HCT116 (cell line): ENCODE data around the gene TRNP1. TPM values are rescaled to one million over a fixed set of nuclear protein-coding genes. Genes with fewer than 3 reads are reported as not detected.

Experiments used
- ATAC-seq: fragments of 200-7000 bp; cut with Tn5 transposase; 2 replicates; pipeline ENCODE4 v1.9.1; 2020; ENCODE audit warnings: mild to moderate bottlenecking, moderate library complexity
- BruUV-seq: library from RNA; stranded (reverse); fragments of 400-500 nt; replicated peaks from 2 replicates; lab custom pipeline; 2021; lab: Mats Ljungman, UMichigan
- CTCF ChIA-PET: fragments of 300-600 bp; sonication (Branson Sonifier 250); formaldehyde crosslinking; loops from one replicate; lab custom pipeline; 2021; ENCODE audit warnings: antibody characterized with exemption; lab: Charles Lee
- POLR2A ChIA-PET: fragments of 300-600, 350-600 bp; sonication (Branson Sonifier 250); formaldehyde crosslinking; loops from one replicate; lab custom pipeline; 2021; ENCODE audit warnings: antibody characterized with exemption; lab: Charles Lee
- RAD21 ChIA-PET, 2 experiments: fragments of 300-600 bp; sonication (Branson Sonifier 250); formaldehyde crosslinking; loops; one replicate each; lab custom pipeline; 2023; ENCODE audit warnings: low total read pairs in 2 of 2; ENCODE audit not compliant: uncharacterized antibody in 2 of 2, unreplicated experiment in 2 of 2, low non-redundant PET in 1 of 2; lab: Charles Lee
- DNase-seq: peaks from one replicate; pipeline ENCODE4 v3.0.0-alpha.2; 2010; ENCODE audit warnings: low read depth, low spot score
- H2AFZ ChIP-seq: fragments of 200-600 bp; shearing (Covaris generic), sonication (generic); 2 replicates; pipeline ENCODE4 v1.6.1; 2017; ENCODE audit warnings: low read depth, mixed run types, mixed read lengths, antibody characterized with exemption, low read length; ENCODE audit not compliant: poor library complexity, severe bottlenecking
- H3K27ac ChIP-seq: 2 replicates; pipeline ENCODE4 v1.5.1; 2012; ENCODE audit warnings: low read depth, low read length
- H3K27me3 ChIP-seq: fragments of 200-600 bp; sonication (generic); 2 replicates; pipeline ENCODE4 v1.6.1; 2016; ENCODE audit warnings: mixed run types, low read length, mixed read lengths; ENCODE audit not compliant: insufficient read depth
- H3K36me3 ChIP-seq, 2 experiments: fragments of 200-500 bp in 1 of 2; fragments of 200-600 bp in 1 of 2; sonication (Bioruptor generic) in 1 of 2; sonication (generic) in 1 of 2; 2 replicates each; pipeline versions ENCODE4 v1.5.1 to v1.6.1; 2014 to 2016; ENCODE audit warnings: low read length in 2 of 2, inconsistent platforms in 1 of 2, mixed read lengths in 1 of 2, mixed run types in 1 of 2; ENCODE audit not compliant: insufficient read depth in 2 of 2, control insufficient read depth in 1 of 2
- H3K4me1 ChIP-seq, 2 experiments: fragments of 200-600 bp in 1 of 2; sonication (generic) in 1 of 2; 2 replicates each; pipeline versions ENCODE4 v1.5.1 to v1.6.1; 2012 to 2017; ENCODE audit warnings: low read length in 2 of 2, inconsistent platforms in 1 of 2, mild to moderate bottlenecking in 1 of 2, mixed read lengths in 1 of 2, mixed run types in 1 of 2, moderate library complexity in 1 of 2; ENCODE audit not compliant: insufficient read depth in 2 of 2, control insufficient read depth in 1 of 2
- H3K4me2 ChIP-seq: fragments of 200-600 bp; sonication (generic); 2 replicates; pipeline ENCODE4 v1.6.1; 2017; ENCODE audit warnings: mixed run types, low read length, mixed read lengths
- H3K4me3 ChIP-seq, 2 experiments: fragments of 200-600 bp in 1 of 2; sonication (generic) in 1 of 2; replicated peaks in 1 of 2; 2 replicates each; pipeline ENCODE4 v1.5.1; 2011 to 2016; ENCODE audit warnings: low read length in 2 of 2, control low read depth in 1 of 2, low read depth in 1 of 2, mild to moderate bottlenecking in 1 of 2, mixed read lengths in 1 of 2, mixed run types in 1 of 2
- H3K79me2 ChIP-seq: fragments of 200-600 bp; sonication (generic); 2 replicates; pipeline ENCODE4 v1.6.1; 2017; ENCODE audit warnings: mild to moderate bottlenecking, mixed run types, low read length, moderate library complexity, mixed read lengths; ENCODE audit not compliant: insufficient read depth
- H3K9ac ChIP-seq: fragments of 200-600 bp; sonication (generic); 2 replicates; pipeline ENCODE4 v1.6.1; 2016; ENCODE audit warnings: low read length, mixed read lengths
- H3K9me2 ChIP-seq: fragments of 200-600 bp; sonication (generic), shearing (Covaris generic); 2 replicates; pipeline ENCODE4 v1.6.1; 2017; ENCODE audit warnings: mixed run types, mild to moderate bottlenecking, moderate library complexity; ENCODE audit not compliant: insufficient read depth
- H3K9me3 ChIP-seq, 2 experiments: fragments of 200-500 bp in 1 of 2; fragments of 200-600 bp in 1 of 2; sonication (Bioruptor generic) in 1 of 2; sonication (generic) in 1 of 2; 2 replicates each; pipeline ENCODE4 v1.6.1; 2014 to 2017; ENCODE audit warnings: low read length in 2 of 2, mixed read lengths in 2 of 2, inconsistent platforms in 1 of 2, low read depth in 1 of 2, mild to moderate bottlenecking in 1 of 2, mixed run types in 1 of 2, moderate library complexity in 1 of 2; ENCODE audit not compliant: control insufficient read depth in 1 of 2, insufficient read depth in 1 of 2
- H4K20me1 ChIP-seq: fragments of 200-600 bp; sonication (generic), shearing (Covaris generic); 2 replicates; pipeline ENCODE4 v1.6.1; 2017; ENCODE audit warnings: mixed run types, mild to moderate bottlenecking, moderate library complexity; ENCODE audit not compliant: insufficient read depth
- CBX3 ChIP-seq: IDR thresholded peaks from 2 replicates; pipeline ENCODE4 v1.6.1; 2012; ENCODE audit warnings: low read depth
- CEBPB ChIP-seq: IDR thresholded peaks from 2 replicates; pipeline ENCODE4 v1.6.1; 2012; ENCODE audit warnings: low read depth
- EZH2phosphoT487 ChIP-seq: fragments of 200-600 bp; IDR thresholded peaks from 2 replicates; pipeline ENCODE4 v1.6.1; 2018; ENCODE audit warnings: antibody characterized with exemption, borderline replicate concordance
- POLR2AphosphoS5 ChIP-seq: IDR thresholded peaks from 2 replicates; pipeline ENCODE4 v1.6.1; 2011; ENCODE audit warnings: mild to moderate bottlenecking, low read depth, low read length, moderate library complexity
- RAD21 ChIP-seq: IDR thresholded peaks from 2 replicates; pipeline ENCODE4 v1.6.1; 2012; ENCODE audit warnings: low read depth, mild to moderate bottlenecking
- REST ChIP-seq: IDR thresholded peaks from 2 replicates; pipeline ENCODE4 v1.6.1; 2012; ENCODE audit warnings: low read depth
- SIN3A ChIP-seq: IDR thresholded peaks from 2 replicates; pipeline ENCODE4 v1.6.1; 2012; ENCODE audit warnings: low read depth
- SP1 ChIP-seq: IDR thresholded peaks from 2 replicates; pipeline ENCODE4 v1.6.1; 2012; ENCODE audit warnings: low read depth
- SRF ChIP-seq: IDR thresholded peaks from 2 replicates; pipeline ENCODE4 v1.6.1; 2012; ENCODE audit warnings: low read depth
- TCF7L2 ChIP-seq: IDR thresholded peaks from 2 replicates; pipeline ENCODE4 v1.7.0; 2011; ENCODE audit warnings: borderline replicate concordance, inconsistent platforms; ENCODE audit not compliant: insufficient read depth, insufficient read length; ENCODE audit errors: extremely low read depth
- ZNF274 ChIP-seq: fragments of 200-500 bp; sonication (Bioruptor generic); IDR thresholded peaks from 2 replicates; pipeline ENCODE4 v1.6.1; 2014; ENCODE audit warnings: mild to moderate bottlenecking, low read depth, low read length, inconsistent platforms
- intact Hi-C: fragments of 100-400 bp; cut with micrococcal nuclease; formaldehyde crosslinking; loops from 2 replicates; pipeline ENCODE4 v1.10.0; 2022
- total RNA-seq: library from RNA; stranded (reverse); gene quantifications from one replicate; pipeline ENCODE4 v1.2.1, GENCODE V29; 2021; ENCODE audit not compliant: unreplicated experiment

The TRNP1 gene
- total RNA-seq, 1 experiment from 2014 or later, result 76.9 TPM

- TF ChIP-seq CBX3 (no peak), CEBPB (no peak), SP1 (no peak), EZH2phosphoT487 (no peak), POLR2AphosphoS5 (no peak; the same call in 1 of the 2 replicates), REST (no peak), RAD21 (no peak)
- TF ChIP-seq, all 23 proteins: peak for 0
Measured at GRCh38 chr1:27000090-27000816, 6.8 kb downstream of the TRNP1 start (continued).

- H3K9ac ChIP-seq, result peak overlapping the region; percentile 89
- TF ChIP-seq SIN3A (no peak), ZNF274 (no peak), SRF (no peak), TCF7L2 (no peak)
- TF ChIP-seq, all 23 proteins: peak for 0
- Histone ChIP-seq H3K4me3 (no peak overlapping the region), H4K20me1 (no peaks in the 10 kb centered on the region; the same call in 1 of the 2 replicates), H3K36me3 (peaks cover 0 to 2% of the 10 kb centered on the region in 2 experiments; a peak in 1 of 4 replicates), H3K9me2 (no peaks in the 10 kb centered on the region), H3K9me3 (no peaks in the 10 kb centered on the region), H3K27me3 (no peaks in the 10 kb centered on the region), H3K4me2 (peak overlapping the region; percentile 90), H2AFZ (no peak overlapping the region), H3K79me2 (peaks cover 10% of the 10 kb centered on the region), H3K27ac (peak overlapping the region; percentile 54), H3K4me1 (peaks cover 82 to 98% of the 10 kb centered on the region in 2 experiments)
- CTCF ChIA-PET, result interaction anchor here (1.1 to 1.2 kb wide), 2 partner anchors 33 to 39 kb away, joined by 3 to 4 read pairs; no protein-coding TSS in a partner anchor
- no TSS peak for BruUV-seq
- ATAC-seq (no peak), DNase-seq (no peak)
- intact Hi-C loops, result no loop called here
- POLR2A ChIA-PET, result interaction anchor here (1.0 to 4.4 kb wide), 6 partner anchors 9 to 45 kb away, joined by 3 to 22 read pairs (median 6); partner anchors contain the start of gene TENT5B
- RAD21 ChIA-PET, result no interaction called here
Measured at GRCh38 chr1:27000817-27001460, 7.4 kb downstream of the TRNP1 start.
